HG02610 (cell line): ENCODE data around the gene GAS6.

Experiments
- ATAC-seq: cut with Tn5 transposase; IDR thresholded peaks from one replicate; pipeline ENCODE4 v1.9.1; 2021; ENCODE audit warnings: mild to moderate bottlenecking, moderate library complexity; ENCODE audit not compliant: unreplicated experiment

Gene GAS6

DNA sequence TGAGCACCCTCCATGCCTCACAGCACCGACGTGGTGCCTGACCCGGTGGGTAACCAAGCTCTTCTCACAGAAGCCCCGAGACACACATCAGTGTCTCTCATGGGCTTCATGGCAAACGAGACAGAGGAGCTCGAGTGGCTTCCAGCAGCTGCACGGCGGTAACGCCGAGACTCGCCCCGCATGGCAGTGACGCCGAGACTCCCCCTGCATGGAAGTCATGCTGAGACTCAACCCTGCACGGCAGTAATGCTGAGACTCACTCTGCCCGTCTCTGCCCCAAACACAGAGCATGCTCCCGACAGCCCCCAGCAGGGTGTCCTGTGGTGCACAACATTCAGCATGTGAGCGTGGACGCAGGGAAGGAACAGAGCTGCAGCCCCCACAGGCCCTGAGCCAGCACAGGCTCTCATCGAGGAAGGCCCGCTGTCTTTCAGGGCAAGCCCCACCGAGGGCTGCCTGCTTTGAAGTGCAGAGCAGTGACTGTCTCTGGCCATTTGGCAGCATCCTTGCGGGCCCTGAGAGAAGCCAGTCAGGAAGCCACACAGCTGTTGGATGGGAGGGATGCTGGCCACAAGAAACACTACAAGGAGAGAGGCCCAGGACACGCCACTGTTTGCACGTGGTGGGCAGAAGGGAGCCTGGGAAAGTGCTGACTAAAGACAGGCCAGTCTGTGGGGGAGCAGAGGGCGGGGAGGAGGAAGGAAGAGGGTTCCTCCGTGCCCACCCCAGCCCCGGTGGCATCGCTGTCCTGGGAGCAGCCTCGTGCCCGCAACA, 9.5 kb downstream of the GAS6 start:
- ATAC-seq: no peak

DNA sequence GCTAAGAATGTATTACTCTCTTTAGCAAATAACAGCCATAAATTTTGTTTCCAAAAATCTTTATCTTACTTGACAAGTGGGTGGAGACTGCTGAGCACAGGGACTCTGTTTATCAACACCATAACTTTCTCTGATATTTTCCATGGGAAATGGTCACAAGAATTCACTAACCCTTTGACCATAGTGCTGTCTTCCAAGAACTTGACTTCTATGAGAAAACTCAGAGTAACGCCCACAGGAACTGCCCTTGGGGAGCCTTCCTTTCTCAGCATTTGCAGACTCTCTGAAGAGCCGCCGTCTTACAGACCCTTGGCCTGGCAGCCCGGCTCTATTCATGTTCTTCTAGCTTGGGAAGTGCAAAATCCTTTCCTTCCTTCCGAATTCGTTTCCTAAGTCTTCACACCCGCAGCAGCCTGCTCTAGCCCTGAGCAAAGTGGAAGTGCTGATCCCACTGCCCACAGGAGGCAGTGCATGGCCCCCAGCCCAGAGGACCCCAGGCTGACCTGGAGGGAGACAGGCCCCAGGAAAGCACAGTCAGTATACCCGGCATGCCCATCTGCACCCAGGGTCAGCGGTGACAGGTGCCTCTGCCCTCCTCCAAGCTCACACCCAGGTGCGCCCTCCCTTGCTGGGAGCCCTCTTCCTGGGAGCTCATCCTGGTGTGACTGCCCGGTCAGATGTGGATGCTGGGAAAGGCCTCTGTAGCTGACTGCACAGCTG, 10.2 kb downstream of the GAS6 start:
- no peak for ATAC-seq

DNA sequence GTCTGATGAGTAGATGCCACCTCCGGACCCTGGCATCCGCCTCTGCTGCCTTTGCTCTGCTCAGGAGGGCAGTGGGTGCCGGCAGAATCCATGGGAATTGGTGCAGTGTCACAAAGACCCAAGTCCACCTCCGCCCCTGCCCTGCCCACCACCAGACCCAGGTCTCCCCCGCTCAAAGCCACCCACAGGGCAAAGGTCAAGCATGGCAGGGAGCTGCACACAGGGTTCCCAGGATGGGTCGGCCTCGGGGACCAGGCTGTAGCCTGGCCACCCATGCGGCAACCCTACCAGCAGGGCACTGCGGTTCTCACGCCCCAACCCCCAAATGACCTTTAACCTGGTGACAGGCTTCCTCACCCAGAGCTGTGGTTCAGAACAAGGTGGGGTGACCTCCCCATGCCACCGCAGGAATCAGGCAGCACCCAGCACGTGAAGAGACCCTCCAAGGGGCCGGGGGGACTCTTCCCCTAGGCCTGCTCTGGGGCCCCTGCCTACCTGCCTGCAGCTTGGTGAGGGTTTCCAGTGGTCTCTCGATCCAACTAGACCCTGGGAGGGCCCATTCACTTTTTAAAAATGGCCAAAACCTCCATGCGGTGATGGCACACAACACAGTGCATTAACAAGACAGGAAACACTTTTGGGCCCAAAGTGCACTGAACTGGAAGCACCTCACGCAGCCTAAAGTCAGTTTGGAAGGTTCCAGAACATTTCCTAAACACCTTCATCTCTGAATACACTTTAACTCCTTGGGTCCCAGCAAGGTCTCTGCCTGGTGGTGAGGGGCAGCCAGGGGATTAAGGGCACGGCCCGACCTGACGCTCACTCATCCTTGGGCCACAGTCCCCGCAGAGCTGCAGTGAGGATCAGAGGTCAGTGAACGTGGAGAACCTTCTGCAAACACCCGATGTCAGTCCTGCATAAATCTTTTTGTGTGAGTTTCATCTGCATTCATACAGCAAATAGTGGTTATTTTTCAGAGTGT, 11.0 kb downstream of the GAS6 start:
- ATAC-seq: no peak

DNA sequence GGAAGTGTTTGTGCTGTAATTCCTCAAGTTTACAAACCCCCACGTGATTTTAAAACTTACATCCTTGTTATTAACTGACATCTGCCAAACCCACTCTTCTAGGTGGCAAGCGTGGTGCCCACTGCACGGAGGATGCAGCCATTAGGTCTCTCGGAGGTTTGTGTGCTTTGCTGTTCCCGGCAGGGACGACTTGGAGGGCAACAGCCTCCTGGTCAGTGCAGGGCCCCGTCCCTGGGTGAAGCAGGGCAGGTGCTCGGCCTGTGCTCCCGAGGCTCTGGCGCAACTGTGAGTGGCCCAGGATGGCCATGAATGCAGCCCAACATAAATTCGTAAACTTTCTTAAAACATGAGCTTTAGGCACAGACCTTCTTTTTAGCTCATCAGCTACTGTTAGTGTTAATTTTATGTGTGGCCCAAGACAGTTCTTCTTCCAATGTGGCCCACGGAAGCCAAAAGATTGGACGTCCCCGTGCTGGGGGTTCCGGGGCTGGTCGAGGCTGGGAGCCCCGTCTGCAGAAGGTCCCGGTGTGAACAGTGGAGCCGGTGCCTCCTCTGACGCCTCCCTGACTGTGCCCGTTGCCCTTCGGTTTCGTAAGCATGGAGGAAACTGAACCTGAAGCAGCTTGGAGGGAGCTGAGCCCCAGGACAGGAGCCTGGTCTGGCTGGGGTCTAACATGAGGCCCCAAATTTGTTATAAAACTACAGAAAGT, 11.9 kb downstream of the GAS6 start:
- ATAC-seq: no peak

DNA sequence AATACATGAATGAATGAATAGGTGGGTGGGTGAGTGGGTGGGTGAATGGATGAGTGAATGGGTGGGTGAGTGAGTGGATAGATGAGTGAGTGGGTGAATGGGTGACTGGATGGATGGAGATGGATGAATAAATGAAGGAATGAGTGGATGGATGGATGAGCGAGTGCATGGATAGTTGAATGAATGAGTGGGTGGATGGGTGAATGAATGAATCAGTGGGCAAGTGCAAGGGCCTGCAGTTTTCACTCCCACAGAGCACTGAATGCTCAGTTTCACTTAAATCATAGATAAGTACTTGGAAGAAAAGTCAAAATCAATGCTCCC, 12.4 kb downstream of the GAS6 start:
- no peak for ATAC-seq

DNA sequence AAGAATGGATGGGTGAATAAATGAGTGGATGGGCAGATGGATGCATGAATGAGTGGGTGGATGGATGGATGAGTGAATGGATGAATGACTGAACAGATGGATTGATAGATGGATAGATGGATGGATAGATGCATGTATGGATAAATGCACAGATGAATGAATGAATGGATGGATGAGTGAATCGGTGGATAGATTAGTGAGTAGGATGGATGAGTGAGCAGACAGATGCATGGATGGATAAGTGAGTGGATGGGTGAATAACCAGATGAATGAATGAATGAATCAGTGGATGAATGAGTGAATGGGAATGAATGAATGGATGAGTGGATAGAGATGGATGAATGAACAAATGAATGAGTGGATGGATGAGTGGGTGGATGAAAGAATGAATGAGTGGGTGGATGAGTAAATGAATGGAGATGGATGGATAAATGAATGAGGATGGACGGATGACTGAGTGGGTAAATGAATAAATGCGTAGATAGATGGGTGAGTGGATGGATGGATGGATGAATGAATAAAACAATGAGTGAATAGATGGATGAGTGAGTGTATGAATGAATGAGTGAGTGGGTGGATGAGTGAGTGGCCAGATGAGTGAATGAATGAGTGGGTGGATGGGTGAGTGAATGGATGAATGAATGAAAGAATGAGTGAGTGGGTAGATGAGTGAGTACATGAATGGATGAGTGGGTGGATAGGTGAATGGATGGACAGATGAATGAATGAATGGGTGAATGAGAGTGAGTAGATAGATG, 13.0 kb downstream of the GAS6 start:
- no peak for ATAC-seq

DNA sequence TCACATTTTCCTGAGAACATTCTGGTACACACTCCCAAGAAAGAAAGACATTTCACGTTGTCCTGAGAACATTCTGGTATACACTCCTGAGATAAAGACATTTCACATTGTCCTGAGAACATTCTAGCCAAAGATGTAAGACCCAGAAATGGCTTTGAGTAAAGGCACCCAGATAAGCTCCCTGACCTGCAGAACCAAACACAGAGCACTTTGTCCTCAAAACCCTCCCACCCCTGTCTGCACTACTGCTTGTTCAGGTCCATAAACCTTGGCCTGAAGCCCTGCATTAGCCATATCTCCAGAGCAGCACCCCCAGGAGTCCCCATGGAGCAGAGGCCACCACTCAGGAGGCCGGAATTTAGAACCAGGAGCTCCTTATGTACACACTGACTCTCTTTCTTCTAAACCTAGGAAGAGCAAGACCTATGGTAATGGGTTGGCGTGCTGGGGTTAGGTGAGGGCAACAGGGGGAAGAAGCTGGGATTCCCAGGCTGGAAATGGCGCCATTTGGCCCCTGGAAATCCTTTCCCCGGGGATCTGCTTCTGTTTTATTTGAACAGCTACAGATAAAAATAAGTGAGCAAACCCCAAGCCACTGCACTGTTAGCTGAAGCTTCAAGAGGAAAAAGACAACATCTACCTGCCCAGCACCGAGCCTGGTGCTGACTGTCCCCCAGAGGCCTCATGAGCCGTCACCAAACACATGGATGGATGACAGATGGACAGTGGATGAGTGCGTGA, 13.7 kb downstream of the GAS6 start:
- no peak for ATAC-seq

DNA sequence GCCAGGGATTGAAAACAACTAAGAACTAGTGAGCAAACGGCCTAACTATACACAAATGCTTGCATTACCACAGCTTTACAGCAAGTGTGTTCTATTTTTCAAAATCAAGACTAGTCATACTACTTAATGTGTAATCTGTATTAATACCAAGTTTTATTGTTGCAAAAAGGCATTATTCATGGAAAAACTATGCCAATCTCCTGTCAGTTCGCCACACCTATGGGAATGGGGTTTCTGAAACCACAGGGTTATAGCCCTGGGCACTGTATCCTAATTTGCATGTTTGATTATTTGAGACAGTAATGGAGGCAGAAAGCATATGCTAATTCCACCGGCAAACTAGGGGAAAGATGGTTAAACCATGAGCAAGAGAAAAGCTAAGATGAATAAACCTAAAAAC, 14.3 kb downstream of the GAS6 start:
- ATAC-seq: no peak

DNA sequence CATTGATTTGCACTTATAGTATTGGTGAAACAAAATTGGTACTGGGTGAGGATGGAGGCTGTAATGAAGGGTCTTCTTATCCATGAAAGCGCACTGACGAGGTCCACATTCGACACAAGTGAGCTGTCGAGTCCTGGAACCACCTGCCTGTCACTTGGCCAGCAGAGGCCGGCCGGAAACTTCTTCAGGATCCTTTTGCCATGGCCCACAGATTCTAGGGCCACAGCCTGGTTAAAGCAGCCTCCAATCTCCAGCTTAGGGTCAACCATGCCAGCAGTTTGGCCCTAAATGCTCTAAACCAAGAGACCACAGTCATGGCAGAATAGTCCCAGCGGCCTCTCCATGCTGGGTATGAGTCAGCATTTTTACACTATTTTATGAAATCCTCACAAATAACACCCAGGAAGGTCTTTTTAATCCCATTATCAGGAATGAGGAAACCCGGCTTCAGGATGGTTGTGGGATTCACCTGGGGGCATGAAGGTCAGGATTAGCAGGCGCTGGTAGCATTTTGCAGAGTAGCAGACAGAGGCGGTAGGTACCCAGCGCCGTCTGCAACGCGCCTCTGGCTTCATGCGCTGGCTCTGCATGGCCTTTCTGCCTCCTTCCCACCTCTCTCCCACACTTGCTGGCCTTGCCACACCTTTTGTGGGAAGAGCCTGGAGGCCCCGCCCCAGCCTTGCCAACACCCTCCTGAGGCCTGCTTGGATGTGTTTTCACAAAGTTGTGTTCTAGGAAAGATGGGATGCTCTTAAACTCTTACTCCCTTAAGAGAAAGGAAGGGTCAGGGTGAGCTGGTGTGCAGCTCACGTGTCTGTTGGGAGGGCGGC, 15.2 kb downstream of the GAS6 start:
- no peak for ATAC-seq

DNA sequence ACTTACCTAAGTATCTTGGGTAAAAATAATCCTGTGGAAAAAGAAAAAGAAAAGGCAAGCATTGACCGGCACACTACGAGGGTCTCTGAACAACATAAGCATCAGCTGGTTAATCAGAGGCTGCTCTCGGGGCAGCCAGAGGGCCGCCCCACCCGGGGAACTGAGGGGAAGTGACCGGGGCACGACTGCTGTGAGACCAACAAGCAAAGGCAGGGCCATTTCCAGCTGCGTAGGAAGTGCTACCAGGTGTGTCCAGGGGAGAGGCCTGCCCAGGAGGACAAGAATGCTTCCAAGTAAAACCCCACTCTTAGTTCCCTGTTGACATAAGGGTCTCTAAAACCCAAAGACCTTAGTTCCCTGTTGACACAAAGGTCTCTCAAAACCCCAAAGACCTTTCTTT, 15.9 kb downstream of the GAS6 start:
- ATAC-seq: no peak

DNA sequence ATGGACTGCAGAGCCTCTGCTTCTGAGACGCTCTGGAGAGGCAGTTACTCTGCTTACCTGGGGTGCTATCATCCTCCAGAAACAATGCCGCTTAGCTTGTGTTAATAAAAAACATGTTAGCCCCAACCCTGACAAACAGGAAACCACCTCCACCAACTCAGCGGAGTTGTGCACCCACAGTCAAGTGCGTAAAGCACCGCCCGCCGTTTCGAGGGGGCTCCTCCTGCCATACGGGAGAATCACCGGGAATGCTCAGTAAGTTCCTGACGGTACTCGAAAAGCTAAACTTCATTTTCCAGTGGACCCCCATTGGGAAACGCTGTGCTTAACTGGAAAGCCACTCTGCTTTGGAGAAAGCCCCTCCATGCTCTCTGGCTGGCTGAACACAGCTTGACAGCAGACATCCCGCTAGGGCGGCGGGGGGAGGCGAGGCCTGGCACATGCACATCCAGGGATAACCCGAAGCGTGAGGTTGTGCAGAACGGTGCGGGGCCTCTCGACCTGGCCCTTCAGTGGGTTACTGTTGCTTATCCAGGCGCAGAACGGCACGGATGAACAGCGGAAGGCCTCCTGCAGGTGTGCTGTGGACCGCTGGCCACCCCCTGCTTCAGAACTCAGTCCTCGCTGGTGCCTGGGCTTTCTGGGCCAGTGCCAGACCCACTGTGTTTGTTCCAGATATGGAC, 17.1 kb downstream of the GAS6 start:
- no peak for ATAC-seq

DNA sequence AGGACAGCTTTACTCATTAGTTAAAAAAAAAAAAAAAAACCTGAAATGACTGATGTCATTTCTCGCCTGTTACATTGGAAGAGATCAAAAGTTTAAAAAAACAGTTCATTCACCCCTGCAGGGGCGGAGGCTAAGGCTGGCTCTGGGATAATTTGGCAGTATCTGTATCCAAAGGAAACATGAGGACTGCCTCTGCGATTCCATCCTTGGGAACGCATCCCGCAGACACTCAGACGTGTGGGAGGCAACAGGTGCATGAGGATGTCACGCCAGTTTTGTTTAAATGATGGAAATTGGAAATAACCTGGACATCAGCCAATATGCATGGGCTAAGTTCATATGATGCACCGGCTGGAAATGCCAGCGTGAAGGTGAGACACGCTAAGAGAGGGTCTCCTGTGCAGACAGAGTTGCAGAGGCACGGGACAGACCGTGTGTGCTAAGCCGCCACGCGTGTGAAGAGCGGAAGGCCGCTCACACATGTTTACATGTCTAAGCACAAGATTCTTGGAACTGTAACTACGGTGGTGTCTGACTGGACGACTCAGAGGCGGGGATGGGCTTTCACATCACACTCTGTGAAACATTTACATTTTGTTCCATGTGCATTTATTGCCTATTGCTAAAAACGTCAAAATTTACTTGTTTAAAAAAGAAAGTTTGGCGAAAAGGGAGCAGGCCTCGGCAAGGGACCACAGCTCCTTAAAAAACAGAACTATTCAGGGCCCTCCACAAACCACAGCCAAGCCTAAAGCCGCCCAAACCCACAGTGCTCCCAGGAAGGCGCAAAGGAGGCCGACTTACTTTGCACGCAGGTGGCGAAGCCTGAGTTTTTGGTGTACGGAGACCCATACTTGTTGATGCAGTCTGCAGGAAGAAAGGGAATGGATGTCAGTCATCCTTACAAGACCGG, 17.9 kb downstream of the GAS6 start:
- ATAC-seq: no peak

DNA sequence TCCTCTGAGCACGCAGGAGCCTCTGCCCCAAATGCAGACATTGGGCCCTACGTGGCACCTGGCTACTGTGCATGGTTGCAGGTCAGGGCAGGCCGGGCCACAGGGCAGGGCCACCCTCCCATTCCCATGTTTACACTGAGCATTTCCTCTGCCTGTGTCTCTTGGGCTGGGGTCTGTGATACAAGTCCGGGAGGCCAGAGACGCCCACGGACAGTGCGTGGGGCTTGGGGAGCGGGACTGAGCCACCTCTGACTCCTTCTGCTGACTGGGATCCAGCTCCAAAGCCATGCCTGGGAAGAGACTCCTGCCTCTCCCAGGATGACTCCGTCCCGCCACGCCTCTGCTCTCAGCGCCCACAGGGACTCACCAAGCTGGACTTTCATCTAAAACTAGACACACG, 18.8 kb downstream of the GAS6 start:
- ATAC-seq: no peak

DNA sequence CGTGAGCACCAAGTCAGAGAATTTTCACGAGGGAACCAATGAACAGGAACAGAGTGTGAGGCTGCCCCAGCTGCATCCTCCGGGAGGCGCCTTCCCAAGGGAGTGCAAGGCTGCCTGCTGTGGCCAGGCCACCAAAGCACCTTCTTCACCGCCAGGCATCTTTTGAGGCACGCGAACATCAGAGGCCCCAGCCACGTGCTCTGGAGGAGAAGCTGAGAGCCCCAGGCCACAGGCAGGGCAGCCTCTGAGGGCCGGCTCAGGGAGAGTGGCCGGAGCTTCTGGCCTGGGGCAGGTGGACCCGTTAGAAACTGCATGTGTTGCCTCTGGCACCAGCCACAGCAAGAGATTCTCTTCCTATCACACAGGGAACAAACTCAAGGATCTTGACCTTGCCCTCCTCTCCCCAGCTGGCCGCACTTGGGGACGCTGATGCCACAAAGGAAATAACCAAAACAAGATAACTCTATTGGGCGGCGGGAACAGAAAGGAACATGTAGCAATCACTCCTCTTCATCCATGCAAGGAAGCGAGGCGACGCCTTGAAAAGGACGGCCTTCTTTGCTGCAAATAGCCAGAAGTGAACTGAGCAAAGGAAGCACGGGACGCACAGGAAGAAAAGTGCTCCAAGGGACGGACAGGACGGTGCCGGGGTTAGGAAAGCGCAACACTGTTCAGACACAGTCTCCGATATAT, 19.9 kb downstream of the GAS6 start:
- no peak for ATAC-seq

DNA sequence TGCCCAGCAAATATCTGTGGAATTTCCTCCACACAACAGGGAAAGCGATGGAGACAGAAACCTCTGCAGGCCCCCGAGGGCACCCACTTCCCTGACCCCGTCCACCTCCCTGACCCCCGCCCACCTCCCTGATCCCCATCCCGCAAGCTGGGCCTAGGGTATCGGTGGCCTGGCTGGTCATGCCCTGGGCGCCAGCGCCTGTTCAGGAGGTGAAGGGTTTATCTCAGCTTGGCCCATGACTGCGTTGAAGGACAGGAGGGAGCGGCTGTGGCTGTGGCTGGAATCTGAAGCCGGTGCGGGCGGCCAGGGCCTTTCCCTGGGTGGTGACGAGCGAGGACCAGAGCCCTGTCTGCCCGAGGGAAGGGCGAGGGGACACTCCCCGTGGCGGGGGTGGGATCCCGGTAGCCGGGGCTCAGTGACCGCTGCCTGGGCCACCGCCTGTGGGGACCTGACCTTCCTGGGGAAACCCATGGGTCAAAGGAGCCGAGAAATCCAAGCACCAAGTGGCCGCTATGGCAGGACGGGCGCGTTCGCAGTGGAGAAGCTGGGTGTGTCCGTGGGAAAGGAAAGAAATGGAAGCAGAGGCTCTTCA, 20.7 kb downstream of the GAS6 start:
- ATAC-seq: no peak
